Keratinocyte (primary cell): ENCODE data around the gene BCL2L1. TPM values are rescaled to one million over a fixed set of nuclear protein-coding genes. Genes with fewer than 3 reads are reported as not detected.

Experiments used
- DNase-seq: peaks from one replicate; pipeline ENCODE4 v3.0.0-alpha.2; 2011; ENCODE audit warnings: low read depth, missing footprints, low spot score
- FAIRE-seq: peaks from 2 replicates; lab custom pipeline; 2011; peaks lifted over from hg19 to GRCh38; lab: Jason Lieb, UNC
- H2AFZ ChIP-seq: 2 replicates; pipeline ENCODE4 v1.6.0; 2012; ENCODE audit warnings: low read length, control low read depth, inconsistent platforms; ENCODE audit not compliant: control insufficient read depth
- H3K27ac ChIP-seq: 2 replicates; pipeline ENCODE4 v1.5.1; 2011; ENCODE audit warnings: low read length; ENCODE audit not compliant: control insufficient read depth, insufficient read depth
- H3K27me3 ChIP-seq: 3 replicates; pipeline ENCODE4 v1.6.0; 2011; ENCODE audit warnings: low read length; ENCODE audit not compliant: control insufficient read depth, insufficient read depth; ENCODE audit errors: extremely low read depth
- H3K36me3 ChIP-seq, 2 experiments: 2 replicates in 1 of 2; 3 replicates in 1 of 2; pipeline ENCODE4 v1.5.1; 2011; ENCODE audit warnings: low read length in 2 of 2, mild to moderate bottlenecking in 1 of 2; ENCODE audit not compliant: control insufficient read depth in 2 of 2, insufficient read depth in 2 of 2; ENCODE audit errors: extremely low read depth in 1 of 2
- H3K4me1 ChIP-seq: 3 replicates; pipeline ENCODE4 v1.5.1; 2011; ENCODE audit warnings: low read length; ENCODE audit not compliant: control insufficient read depth, insufficient read depth; ENCODE audit errors: extremely low read depth
- H3K4me2 ChIP-seq: 3 replicates; pipeline ENCODE4 v1.6.0; 2011; ENCODE audit warnings: low read depth, low read length; ENCODE audit not compliant: control insufficient read depth, insufficient read depth; ENCODE audit errors: extremely low read depth
- H3K4me3 ChIP-seq, 3 experiments: fragments of 200-600 bp in 1 of 3; sonication (generic) in 1 of 3; 2 replicates in 2 of 3; 3 replicates in 1 of 3; pipeline ENCODE4 v1.5.1; 2011 to 2016; ENCODE audit warnings: low read length in 3 of 3, mild to moderate bottlenecking in 3 of 3, control low read depth in 2 of 3, inconsistent platforms in 1 of 3, low read depth in 1 of 3, mixed read lengths in 1 of 3, mixed run types in 1 of 3, moderate library complexity in 1 of 3; ENCODE audit not compliant: control insufficient read depth in 2 of 3, insufficient read depth in 2 of 3; ENCODE audit errors: extremely low read depth in 1 of 3
- H3K79me2 ChIP-seq: 2 replicates; pipeline ENCODE4 v1.6.0; 2012; ENCODE audit warnings: low read length; ENCODE audit not compliant: control insufficient read depth, insufficient read depth
- H3K9ac ChIP-seq: 3 replicates; pipeline ENCODE4 v1.6.0; 2011; ENCODE audit warnings: low read length; ENCODE audit not compliant: control insufficient read depth, insufficient read depth; ENCODE audit errors: extremely low read depth
- H3K9me1 ChIP-seq: 3 replicates; pipeline ENCODE4 v1.6.0; 2011; ENCODE audit warnings: low read length; ENCODE audit not compliant: control insufficient read depth, insufficient read depth; ENCODE audit errors: extremely low read depth
- H3K9me3 ChIP-seq: 2 replicates; pipeline ENCODE4 v1.5.1; 2012; ENCODE audit warnings: low read depth, low read length; ENCODE audit not compliant: control insufficient read depth
- H4K20me1 ChIP-seq: 3 replicates; pipeline ENCODE4 v1.6.0; 2011; ENCODE audit warnings: low read length; ENCODE audit not compliant: control insufficient read depth, insufficient read depth; ENCODE audit errors: extremely low read depth
- CTCF ChIP-seq, 3 experiments: IDR thresholded peaks in 1 of 3; conservative IDR thresholded peaks in 1 of 3; optimal IDR thresholded peaks in 1 of 3; 2 replicates in 2 of 3; 3 replicates in 1 of 3; pipeline versions ENCODE3 to v1.5.1; 2011; ENCODE audit warnings: low read length in 3 of 3, mild to moderate bottlenecking in 3 of 3, moderate library complexity in 2 of 3, control low read depth in 1 of 3, inconsistent platforms in 1 of 3; ENCODE audit not compliant: insufficient read depth in 2 of 3; ENCODE audit errors: extremely low read depth in 1 of 3
- EZH2 ChIP-seq: IDR thresholded peaks from one replicate; pipeline ENCODE4 v1.6.1; 2012; ENCODE audit warnings: inconsistent platforms, mild to moderate bottlenecking, low read length, moderate library complexity
- dilution Hi-C: fragments of 300-500 bp; cut with MboI; formaldehyde crosslinking; loops from one replicate; pipeline ENCODE4 v1.7.0; 2020; ENCODE audit warnings: low sequenced_read_pairs; ENCODE audit not compliant: extremely low pct_ligation_motif_present
- polyA plus RNA-seq, 5 experiments: library from polyadenylated mRNA; depleted of rRNA in 3 of 5; stranded (reverse) in 3 of 5; stranded (forward) in 1 of 5; unstranded in 1 of 5; fragments of >200 nt; gene quantifications; 1 replicate in 1 of 5; 2 replicates in 3 of 5; 3 replicates in 1 of 5; pipeline versions ENCODE4 v1.2.1 to v1.2.3, GENCODE V29; 2011 to 2012; ENCODE audit warnings: missing spikeins in 2 of 5, low read depth in 1 of 5, low replicate concordance in 1 of 5

The BCL2L1 gene
- polyA plus RNA-seq, 1 donor (not counting 4 experiments of a cell fraction or from before 2014, with no cell fraction given) = 109 TPM

DNA sequence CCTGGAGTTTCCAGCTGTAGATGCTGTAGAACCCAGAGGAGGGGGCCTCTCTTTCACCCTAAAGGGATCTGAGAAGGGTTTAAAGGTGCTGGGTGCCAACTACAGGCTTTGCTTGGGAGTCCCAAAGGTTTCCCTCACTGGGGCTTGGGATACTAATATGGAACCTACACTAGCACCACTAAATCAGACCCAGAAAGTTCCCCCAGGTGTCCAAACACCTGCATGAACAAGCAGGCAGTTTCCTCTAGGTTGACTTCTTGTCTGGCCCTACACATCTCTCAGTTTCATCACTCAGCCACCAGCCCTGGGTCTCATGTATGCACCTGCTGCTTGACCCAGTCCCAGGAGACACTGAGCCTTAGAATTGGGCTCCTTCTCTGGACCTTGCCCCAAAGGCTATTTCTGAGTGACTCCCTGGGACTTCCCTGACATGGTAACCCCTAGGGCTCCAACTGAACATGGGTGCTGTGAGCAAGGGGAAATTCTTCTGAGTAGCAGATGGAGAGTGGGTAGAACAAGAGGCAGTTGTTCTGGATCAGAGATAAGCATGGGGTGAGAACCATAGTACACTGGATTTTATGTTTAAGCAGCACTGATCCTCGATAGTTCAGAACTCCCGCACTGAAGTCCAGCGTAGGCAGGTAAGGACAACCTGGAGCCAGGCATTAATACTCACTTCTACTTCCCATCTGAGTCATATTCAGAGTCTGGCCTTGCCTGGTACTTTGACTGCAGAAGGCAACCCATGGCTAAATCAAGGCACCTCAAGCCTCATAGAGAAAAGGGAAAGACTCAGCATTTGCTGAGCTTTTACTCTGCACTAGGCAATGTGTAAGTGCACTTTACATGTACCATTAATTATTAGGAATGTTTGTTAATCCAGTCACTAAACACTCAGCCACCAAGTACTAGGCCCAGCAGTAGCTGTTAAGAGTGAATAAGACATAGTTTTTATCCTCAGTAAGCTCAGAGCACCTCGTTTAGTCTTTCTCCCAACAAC lies 16.8 kb downstream of the BCL2L1 start:
- Histone ChIP-seq H3K27ac (peak overlapping the region; percentile 97), H4K20me1 (no peaks in the 10 kb centered on the region), H3K9me3 (no peaks in the 10 kb centered on the region), H3K79me2 (peaks cover 83% of the 10 kb centered on the region), H3K36me3 (peaks cover 20 to 61% of the 10 kb centered on the region in 2 experiments), H3K27me3 (no peaks in the 10 kb centered on the region), H2AFZ (no peak overlapping the region), H3K4me2 (peak overlapping the region; percentile 84), H3K9me1 (peaks cover 6% of the 10 kb centered on the region), H3K9ac (peak overlapping the region; percentile 30), H3K4me1 (peaks cover 60% of the 10 kb centered on the region), H3K4me3 (no peak overlapping the region)
- DNase-seq (no peak), FAIRE-seq (no peak)
- TF ChIP-seq CTCF (optimal IDR thresholded peaks at IDR 0.05 in 1 of 3, IDR thresholded peaks at IDR 0.05 in 1 of 3, conservative IDR thresholded peaks at IDR 0.05 in 1 of 3; ENCODE audit: extremely low read depth in 1 of 3, insufficient read depth in 2 of 3, low read length in 3 of 3) = no peak
- no peak for TF ChIP-seq EZH2
- dilution Hi-C loops = no loop called here

DNA sequence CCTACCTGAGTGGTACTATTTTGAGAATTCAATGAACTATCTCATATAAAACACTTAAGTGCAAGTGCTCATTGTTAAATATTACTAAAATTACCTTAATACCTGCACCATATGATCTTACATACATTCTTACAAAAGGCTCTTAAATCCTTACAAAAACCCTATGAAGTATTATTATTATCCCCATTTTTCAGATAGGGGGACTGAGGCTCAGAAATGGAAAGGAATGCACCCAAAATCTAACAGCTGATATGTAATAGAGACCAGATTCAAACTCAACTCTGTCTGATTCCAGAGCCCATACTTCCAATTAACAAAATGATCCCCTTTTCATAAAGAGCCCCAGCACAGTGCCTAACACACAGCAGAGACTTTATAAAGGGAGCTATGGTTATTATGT lies 17.5 kb downstream of the BCL2L1 start:
- no peak for DNase-seq
- Histone ChIP-seq H4K20me1 (no peaks in the 10 kb centered on the region), H3K4me2 (peak overlapping the region; percentile 84), H3K9me3 (no peaks in the 10 kb centered on the region), H3K36me3 (peaks cover 20 to 67% of the 10 kb centered on the region in 2 experiments), H3K9me1 (peaks cover 5% of the 10 kb centered on the region), H3K79me2 (peaks cover 87% of the 10 kb centered on the region), H3K4me1 (peaks cover 60% of the 10 kb centered on the region), H3K27ac (peak overlapping the region; percentile 97), H2AFZ (no peak overlapping the region), H3K27me3 (no peaks in the 10 kb centered on the region), H3K4me3 (no peak overlapping the region), H3K9ac (peak overlapping the region; percentile 82)
- dilution Hi-C loops = no loop called here
- TF ChIP-seq EZH2 (no peak), CTCF (optimal IDR thresholded peaks at IDR 0.05 in 1 of 3, IDR thresholded peaks at IDR 0.05 in 1 of 3, conservative IDR thresholded peaks at IDR 0.05 in 1 of 3; ENCODE audit: extremely low read depth in 1 of 3, insufficient read depth in 2 of 3, low read length in 3 of 3) (no peak)
- FAIRE-seq = no peak
